Neuron (in vitro differentiated cells): Measurements from ENCODE around the gene VDAC1.

Experiments
- H2AFZ ChIP-seq: one replicate; pipeline ENCODE4 v1.6.1; 2013; ENCODE audit warnings: low read depth, mild to moderate bottlenecking, inconsistent platforms, low read length, moderate library complexity
- H3K27me3 ChIP-seq: one replicate; pipeline ENCODE4 v1.6.1; 2013; ENCODE audit warnings: low read length; ENCODE audit not compliant: insufficient read depth
- H3K36me3 ChIP-seq: one replicate; pipeline ENCODE4 v1.6.1; 2013; ENCODE audit warnings: low read length; ENCODE audit not compliant: insufficient read depth
- H3K4me1 ChIP-seq: one replicate; pipeline ENCODE4 v1.6.1; 2013; ENCODE audit warnings: low read length; ENCODE audit not compliant: insufficient read depth
- H3K4me3 ChIP-seq: 2 replicates; pipeline ENCODE4 v1.5.1; 2013; ENCODE audit warnings: mild to moderate bottlenecking, low read length, moderate library complexity
- H3K9me3 ChIP-seq: one replicate; pipeline ENCODE4 v1.6.1; 2013; ENCODE audit warnings: low read length

VDAC1 gene

GRCh38 chr5:133925866-133926488, 78.8 kb downstream of the VDAC1 start:
- Histone ChIP-seq H3K4me3 (no peak overlapping the region), H3K9me3 (peaks cover 2% of the 10 kb centered on the region), H3K27me3 (peaks cover 14% of the 10 kb centered on the region), H2AFZ (no peak overlapping the region), H3K4me1 (no peaks in the 10 kb centered on the region), H3K36me3 (no peaks in the 10 kb centered on the region)

- H3K4me1 ChIP-seq: no peaks in the 10 kb centered on the region
- peaks cover 14% of the 10 kb centered on the region for H3K27me3 ChIP-seq
- no peak overlapping the region for H2AFZ ChIP-seq
- H3K36me3 ChIP-seq: no peaks in the 10 kb centered on the region
- H3K9me3 ChIP-seq: peaks cover under 1% of the 10 kb centered on the region
- no peak overlapping the region for H3K4me3 ChIP-seq
Observed at GRCh38 chr5:133925269-133925668, 79.5 kb downstream of the VDAC1 start.

DNA sequence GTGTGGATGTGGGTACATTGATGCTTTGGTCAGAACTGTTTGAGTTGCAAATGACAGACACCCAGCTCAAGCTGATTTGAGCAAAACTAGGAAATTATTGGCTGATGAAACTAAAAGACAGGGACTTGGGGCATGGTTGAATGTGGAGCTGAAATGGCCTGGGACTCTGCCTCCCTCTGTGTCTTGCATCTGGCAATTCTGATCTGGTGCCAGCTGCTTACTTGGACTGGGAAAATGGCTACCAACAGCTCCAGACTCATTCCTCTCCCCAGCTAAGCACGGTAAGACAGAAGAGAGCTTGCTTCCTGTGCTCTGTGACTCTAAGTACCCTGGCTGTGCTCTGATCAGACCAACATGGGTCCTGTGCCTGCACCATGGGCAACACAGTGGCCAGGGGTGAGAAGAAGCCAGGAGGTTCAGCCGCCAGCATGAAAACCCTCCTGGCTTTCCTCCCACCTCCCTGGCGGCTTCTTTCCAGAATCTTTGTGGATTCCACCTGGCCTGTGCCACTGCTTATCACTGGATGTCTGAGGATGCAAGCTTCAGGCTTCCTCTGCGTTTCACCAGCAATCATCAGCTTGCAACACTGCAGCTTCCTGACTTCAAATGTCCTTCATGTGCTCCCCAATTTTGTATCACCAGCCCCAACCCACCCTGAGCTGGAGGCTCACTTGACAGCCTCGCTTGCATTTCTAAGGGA, 80.4 kb downstream of the VDAC1 start:
- H3K4me3 ChIP-seq: no peak overlapping the region
- no peak overlapping the region for H2AFZ ChIP-seq

DNA sequence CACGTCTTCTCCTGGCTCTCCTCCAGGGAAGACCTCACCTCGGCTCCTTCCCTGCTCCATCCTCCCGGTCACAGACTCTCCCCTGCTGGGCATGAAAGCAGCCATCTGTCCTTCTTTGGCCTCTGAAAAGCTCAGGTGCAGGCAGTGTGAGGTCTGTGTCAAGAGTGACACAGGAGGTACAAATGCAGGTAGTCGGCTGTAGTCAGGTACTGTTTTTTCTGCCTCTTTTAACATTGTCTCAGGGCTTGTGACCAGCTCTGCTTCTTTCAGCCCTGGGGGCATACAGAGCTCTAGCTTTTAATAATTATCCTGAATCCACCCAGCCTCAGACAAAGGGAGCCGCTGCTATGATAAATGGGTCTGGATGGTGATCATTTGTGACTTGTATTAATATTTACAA, 82.8 kb downstream of the VDAC1 start:
- H3K9me3 ChIP-seq: no peaks in the 10 kb centered on the region
- H3K4me3 ChIP-seq: no peak overlapping the region
- peaks cover 10% of the 10 kb centered on the region for H3K27me3 ChIP-seq
- no peak overlapping the region for H2AFZ ChIP-seq
- H3K36me3 ChIP-seq: no peaks in the 10 kb centered on the region
- H3K4me1 ChIP-seq: no peaks in the 10 kb centered on the region

More for the DNA sequence above, 80.4 kb downstream of the VDAC1 start:
- Histone ChIP-seq H3K4me1 (no peaks in the 10 kb centered on the region), H3K27me3 (peaks cover 14% of the 10 kb centered on the region), H3K36me3 (no peaks in the 10 kb centered on the region), H3K9me3 (no peaks in the 10 kb centered on the region)
